ENCODE results near the gene ELF1. TPM values are rescaled to one million over a fixed set of nuclear protein-coding genes. Genes with fewer than 3 reads are reported as not detected.
"Not testable (repeated sequence)": the region's sequence is repeated elsewhere in the genome, so short reads cannot be mapped to it uniquely, and the experiment has no call there.

Gene ELF1
- total RNA-seq, 2 donors from 2014 or later, result 36.0 to 44.1 TPM

- TF ChIP-seq CTCF (conservative IDR thresholded peaks at IDR 0.05), result no peak
- Mint-ChIP-seq H3K9me3 (peaks cover 26% of the 10 kb centered on the region), H3K36me3 (ENCODE audit: low read depth) (peaks cover 2% of the 10 kb centered on the region), H3K27me3 (ENCODE audit: insufficient read depth) (no peaks in the 10 kb centered on the region), H3K27ac (no peak overlapping the region), H3K4me1 (no peaks in the 10 kb centered on the region), H3K4me3 (no peak overlapping the region)
- DNase-seq, result no peak
- peak overlapping the region; percentile 10 for H3K27ac ChIP-seq (ENCODE audit: low read depth, low read length)
- no peaks in the 10 kb centered on the region for H3K9me3 ChIP-seq (ENCODE audit: control insufficient read depth, low read length)
- H3K9ac ChIP-seq (ENCODE audit: extremely low read depth, low read length, poor library complexity, severe bottlenecking), result no peak overlapping the region
- H3K4me3 ChIP-seq (ENCODE audit: low read length), result no peak overlapping the region
- H3K36me3 ChIP-seq (ENCODE audit: control insufficient read depth, insufficient read depth, low read length), result no peaks in the 10 kb centered on the region
- H3K27me3 ChIP-seq (ENCODE audit: control insufficient read depth, insufficient read depth, low read length, poor library complexity, severe bottlenecking), result no peaks in the 10 kb centered on the region
- H3K4me1 ChIP-seq (ENCODE audit: control insufficient read depth, insufficient read depth, low read length), result no peaks in the 10 kb centered on the region
- 88 to 90% methylated on average over 3 to 5 of the region's 5 CpGs for WGBS, 2 experiments (ENCODE audit: insufficient coverage in 1 of 2, insufficient read length in 1 of 2)
Measured at GRCh38 chr13:40895227-40896184, 123.6 kb downstream of the ELF1 start.

- H3K4me1 Mint-ChIP-seq, result not testable (repeated sequence)
- WGBS, 2 experiments (ENCODE audit: insufficient coverage in 1 of 2, insufficient read length in 1 of 2), result 89% methylated on average over 2 of the region's 3 CpGs; no CpG with 5 or more reads in 1 of the 2 experiments
Measured at GRCh38 chr13:40893573-40893972, 125.5 kb downstream of the ELF1 start.

GRCh38 chr13:40886017-40886416 lies 133.1 kb downstream of the ELF1 start:
- Mint-ChIP-seq H3K9me3 (peaks cover 7% of the 10 kb centered on the region), H3K27me3 (ENCODE audit: insufficient read depth) (no peaks in the 10 kb centered on the region), H3K27ac (no peak overlapping the region), H3K4me1 (no peaks in the 10 kb centered on the region), H3K36me3 (ENCODE audit: low read depth) (no peaks in the 10 kb centered on the region), H3K4me3 (no peak overlapping the region)
- no peak overlapping the region for H3K4me3 ChIP-seq (ENCODE audit: low read length)
- 89 to 90% methylated on average over 2 to 3 of the region's 3 CpGs for WGBS, 2 experiments (ENCODE audit: insufficient coverage in 1 of 2, insufficient read length in 1 of 2)
- H3K4me1 ChIP-seq (ENCODE audit: control insufficient read depth, insufficient read depth, low read length), result no peaks in the 10 kb centered on the region
- no peak overlapping the region for H3K27ac ChIP-seq (ENCODE audit: low read depth, low read length)
- no peak for TF ChIP-seq CTCF (conservative IDR thresholded peaks at IDR 0.05)
- H3K36me3 ChIP-seq (ENCODE audit: control insufficient read depth, insufficient read depth, low read length), result no peaks in the 10 kb centered on the region
- no peak overlapping the region for H3K9ac ChIP-seq (ENCODE audit: extremely low read depth, low read length, poor library complexity, severe bottlenecking)
- no peaks in the 10 kb centered on the region for H3K27me3 ChIP-seq (ENCODE audit: control insufficient read depth, insufficient read depth, low read length, poor library complexity, severe bottlenecking)
- DNase-seq, result no peak
- no peaks in the 10 kb centered on the region for H3K9me3 ChIP-seq (ENCODE audit: control insufficient read depth, low read length)

More at GRCh38 chr13:40893573-40893972, 125.5 kb downstream of the ELF1 start:
- H3K4me1 ChIP-seq (ENCODE audit: control insufficient read depth, insufficient read depth, low read length); H3K4me3 Mint-ChIP-seq; H3K27ac ChIP-seq (ENCODE audit: low read depth, low read length); H3K27me3 Mint-ChIP-seq (ENCODE audit: insufficient read depth); H3K27ac Mint-ChIP-seq; H3K36me3 Mint-ChIP-seq (ENCODE audit: low read depth); H3K9me3 ChIP-seq (ENCODE audit: control insufficient read depth, low read length); H3K9ac ChIP-seq (ENCODE audit: extremely low read depth, low read length, poor library complexity, severe bottlenecking); H3K27me3 ChIP-seq (ENCODE audit: control insufficient read depth, insufficient read depth, low read length, poor library complexity, severe bottlenecking); H3K4me3 ChIP-seq (ENCODE audit: low read length); H3K36me3 ChIP-seq (ENCODE audit: control insufficient read depth, insufficient read depth, low read length); DNase-seq: not testable (repeated sequence)
- peaks cover 18% of the 10 kb centered on the region for H3K9me3 Mint-ChIP-seq

GRCh38 chr13:40884175-40884574 lies 134.9 kb downstream of the ELF1 start:
- H3K27me3 Mint-ChIP-seq (ENCODE audit: insufficient read depth); DNase-seq; H3K4me3 ChIP-seq (ENCODE audit: low read length); H3K9ac ChIP-seq (ENCODE audit: extremely low read depth, low read length, poor library complexity, severe bottlenecking); H3K36me3 ChIP-seq (ENCODE audit: control insufficient read depth, insufficient read depth, low read length); H3K27ac Mint-ChIP-seq; H3K4me1 Mint-ChIP-seq; H3K4me3 Mint-ChIP-seq; H3K4me1 ChIP-seq (ENCODE audit: control insufficient read depth, insufficient read depth, low read length); H3K27me3 ChIP-seq (ENCODE audit: control insufficient read depth, insufficient read depth, low read length, poor library complexity, severe bottlenecking); H3K27ac ChIP-seq (ENCODE audit: low read depth, low read length); H3K36me3 Mint-ChIP-seq (ENCODE audit: low read depth): not testable (repeated sequence)
- H3K9me3 Mint-ChIP-seq, result peaks cover 22% of the 10 kb centered on the region
- WGBS, 2 experiments (ENCODE audit: insufficient coverage in 1 of 2, insufficient read length in 1 of 2), result no CpG with 5 or more reads among the region's 1 CpG
- peaks cover 11% of the 10 kb centered on the region for H3K9me3 ChIP-seq (ENCODE audit: control insufficient read depth, low read length)
